SH-SY5Y (cell line): ENCODE results near the gene RASAL2.

Experiments
- GATA2 ChIP-seq: IDR thresholded peaks from 2 replicates; pipeline ENCODE4 v1.6.1; 2011; ENCODE audit warnings: mild to moderate bottlenecking, low read depth, low read length
- GATA3 ChIP-seq: IDR thresholded peaks from 2 replicates; pipeline ENCODE4 v1.6.1; 2011; ENCODE audit warnings: low read depth, mild to moderate bottlenecking, low read length, moderate library complexity

DNA sequence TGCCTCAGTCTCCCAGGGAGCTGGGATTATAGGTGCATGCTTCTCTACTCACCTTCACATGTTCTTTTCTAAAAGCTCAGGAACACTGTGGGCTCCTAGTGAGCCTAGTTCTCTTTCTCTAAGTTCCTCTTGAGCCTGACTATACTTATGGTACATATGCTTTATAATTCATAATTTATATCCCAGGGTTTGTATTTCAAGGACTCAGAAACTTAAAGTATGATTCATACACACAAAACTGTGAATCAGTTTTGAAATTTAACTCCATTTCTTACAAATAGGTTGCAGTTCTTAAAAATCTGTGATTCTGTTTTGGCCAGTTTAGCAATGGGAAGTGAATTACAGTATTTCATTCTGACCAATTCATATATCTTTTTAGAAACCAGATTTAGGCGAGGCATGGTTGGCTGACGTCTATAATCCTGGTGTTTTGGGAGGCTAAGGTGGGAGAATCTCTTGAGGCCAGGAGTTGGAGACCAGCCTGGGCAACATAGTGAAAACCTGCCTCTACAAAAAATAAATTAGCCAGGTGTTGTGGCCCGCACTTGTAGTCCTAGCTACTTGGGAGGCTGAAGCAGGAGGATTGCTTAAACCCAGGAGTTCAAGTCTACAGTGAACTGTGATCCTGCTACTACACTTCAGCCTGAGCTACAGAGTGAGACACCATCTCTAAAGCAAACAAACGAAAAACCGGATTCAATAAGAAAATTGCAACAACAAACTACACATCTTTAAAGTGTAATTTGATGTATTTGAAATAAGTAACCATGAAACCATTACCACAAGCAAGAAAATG lies 15.6 kb downstream of the RASAL2 start:
- TF ChIP-seq GATA3 (no peak), GATA2 (no peak)
